ENCODE data around the gene SLC8A2. TPM values are rescaled to one million over a fixed set of nuclear protein-coding genes. Genes with fewer than 3 reads are reported as not detected.

Gene SLC8A2
- total RNA-seq, 1 donor from 2014 or later = 40.1 TPM

DNA sequence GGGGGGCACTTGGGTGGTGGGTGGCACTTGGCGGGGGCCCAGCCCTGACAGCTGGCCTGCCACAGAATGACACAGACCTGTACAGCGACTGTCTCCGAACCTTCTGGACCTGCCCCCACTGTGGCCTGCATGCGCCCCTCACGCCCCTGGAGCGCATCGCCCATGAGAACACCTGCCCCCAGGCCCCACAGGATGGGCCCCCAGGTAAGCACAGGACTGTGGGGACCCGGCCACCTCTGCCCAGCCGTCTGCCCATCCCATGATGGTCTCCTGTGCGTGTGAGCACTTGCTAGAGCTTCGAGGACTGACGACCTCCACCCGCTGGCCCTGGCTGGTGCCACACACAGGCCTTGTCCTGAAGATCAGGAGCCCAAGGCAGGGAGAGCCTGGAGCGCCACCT, 90.6 kb downstream of the SLC8A2 start:
- no peak for DNase-seq

- no peak for DNase-seq
Observed at GRCh38 chr19:47380559-47380958, 91.1 kb downstream of the SLC8A2 start.

- DNase-seq = peak; percentile 79
Observed at GRCh38 chr19:47379381-47379938, 92.2 kb downstream of the SLC8A2 start.

- no peak for DNase-seq
Observed at GRCh38 chr19:47378246-47378645, 93.4 kb downstream of the SLC8A2 start.

Other genes with a start within 250 kb of the SLC8A2 start
- 13.4 TPM for gene BBC3, start 240.7 kb downstream of the SLC8A2 start, total RNA-seq
- 2.8 TPM for gene CCDC9, start 215.4 kb downstream of the SLC8A2 start, total RNA-seq
- 2.3 TPM for gene INAFM1, start 197.0 kb downstream of the SLC8A2 start, total RNA-seq
- 0.16 TPM for gene C5AR1, start 162.0 kb downstream of the SLC8A2 start, total RNA-seq
- 0.31 TPM for gene C5AR2, start 139.7 kb downstream of the SLC8A2 start, total RNA-seq
- gene DHX34, start 122.6 kb downstream of the SLC8A2 start, total RNA-seq = 10.8 TPM
- 74.6 TPM for gene MEIS3, start 52.4 kb downstream of the SLC8A2 start, total RNA-seq
- gene KPTN, start 12.3 kb upstream of the SLC8A2 start, total RNA-seq = 4.2 TPM
- 26.8 TPM for gene NAPA, start 43.2 kb upstream of the SLC8A2 start, total RNA-seq
- gene ZNF541, start 101.3 kb upstream of the SLC8A2 start, total RNA-seq = not detected
- gene BICRA, start 137.2 kb upstream of the SLC8A2 start, total RNA-seq = 9.8 TPM
- gene EHD2, start 241.5 kb upstream of the SLC8A2 start, total RNA-seq = 2.2 TPM